ENCODE measurements around the gene TIGD3.

The TIGD3 gene

GRCh38 chr11:65354265-65355012 lies at the start of gene TIGD3:
Gene TIGD3, plus strand, starts transcription at chr11:65354751. Its CDS starts 1,058 bp downstream, at chr11:65355809.
- DNase-seq (ENCODE audit: extremely low spot score, insufficient read length, low read depth): peak; percentile 100

GRCh38 chr11:65305501-65306268 lies 48.9 kb upstream of the TIGD3 start:
- FAIRE-seq (no peak), DNase-seq (ENCODE audit: extremely low spot score, insufficient read length, low read depth) (no peak)

More at GRCh38 chr11:65354265-65355012, at the start of gene TIGD3:
- FAIRE-seq: peak; percentile 89

GRCh38 chr11:65307298-65308229 lies 47.0 kb upstream of the TIGD3 start:
- no peak for FAIRE-seq
- no peak for DNase-seq (ENCODE audit: extremely low spot score, insufficient read length, low read depth)

- no peak for FAIRE-seq
Observed at GRCh38 chr11:65308281-65308891, 46.2 kb upstream of the TIGD3 start.

GRCh38 chr11:65309006-65309405 lies 45.5 kb upstream of the TIGD3 start:
- FAIRE-seq (no peak), DNase-seq (ENCODE audit: extremely low spot score, insufficient read length, low read depth) (no peak)

More at GRCh38 chr11:65308281-65308891, 46.2 kb upstream of the TIGD3 start:
- DNase-seq (ENCODE audit: extremely low spot score, insufficient read length, low read depth): no peak

GRCh38 chr11:65310215-65310614 lies 44.3 kb upstream of the TIGD3 start:
- FAIRE-seq (no peak), DNase-seq (ENCODE audit: extremely low spot score, insufficient read length, low read depth) (no peak)

GRCh38 chr11:65310736-65311135 lies 43.8 kb upstream of the TIGD3 start:
- FAIRE-seq (no peak), DNase-seq (ENCODE audit: extremely low spot score, insufficient read length, low read depth) (no peak)

GRCh38 chr11:65311170-65311678 lies 43.3 kb upstream of the TIGD3 start:
- FAIRE-seq (no peak), DNase-seq (ENCODE audit: extremely low spot score, insufficient read length, low read depth) (no peak)

- DNase-seq (ENCODE audit: extremely low spot score, insufficient read length, low read depth) (peak; percentile 69), FAIRE-seq (peak; percentile 36)
Observed at GRCh38 chr11:65314501-65315203, 39.9 kb upstream of the TIGD3 start, which contains the start of gene CDC42EP2. Gene CDC42EP2, plus strand, starts transcription at chr11:65314866. Its CDS starts 6,033 bp downstream, at chr11:65320899.

- DNase-seq (ENCODE audit: extremely low spot score, insufficient read length, low read depth): peak; percentile 62
- no peak for FAIRE-seq
Observed at GRCh38 chr11:65315204-65315865, 39.2 kb upstream of the TIGD3 start.

GRCh38 chr11:65315866-65316226 lies 38.7 kb upstream of the TIGD3 start:
- DNase-seq (ENCODE audit: extremely low spot score, insufficient read length, low read depth) (no peak), FAIRE-seq (no peak)

GRCh38 chr11:65316227-65317024 lies 38.1 kb upstream of the TIGD3 start:
- FAIRE-seq (no peak), DNase-seq (ENCODE audit: extremely low spot score, insufficient read length, low read depth) (no peak)

GRCh38 chr11:65317025-65317786 lies 37.3 kb upstream of the TIGD3 start:
- FAIRE-seq: no peak
- DNase-seq (ENCODE audit: extremely low spot score, insufficient read length, low read depth): no peak

GRCh38 chr11:65320386-65321075 lies 34.0 kb upstream of the TIGD3 start:
- FAIRE-seq (no peak), DNase-seq (ENCODE audit: extremely low spot score, insufficient read length, low read depth) (no peak)

GRCh38 chr11:65321076-65321475 lies 33.5 kb upstream of the TIGD3 start:
- no peak for DNase-seq (ENCODE audit: extremely low spot score, insufficient read length, low read depth)
- no peak for FAIRE-seq

- FAIRE-seq: no peak
- DNase-seq (ENCODE audit: extremely low spot score, insufficient read length, low read depth): no peak
Observed at GRCh38 chr11:65321828-65322485, 32.6 kb upstream of the TIGD3 start.
